Sigmoid colon (tissue), 4 donors: Measurements from ENCODE around the gene SREBF2.

Experiments
- POLR2AphosphoS5 ChIP-seq, 4 donors: sonication (generic); formaldehyde crosslinking; IDR thresholded peaks; one replicate each; pipeline ENCODE4 v1.6.1; 2017; ENCODE audit warnings: antibody characterized with exemption in 4 of 4
- TF ChIP-seq, protein P1 (sequence below), 4 experiments: fragments of 450-650 bp in 3 of 4; fragments of 200-600 bp in 1 of 4; IDR thresholded peaks; one replicate each; pipeline ENCODE4 v1.5.1; 2016 to 2019; ENCODE audit warnings: antibody characterized with exemption in 4 of 4, mild to moderate bottlenecking in 3 of 4, moderate library complexity in 2 of 4

DNA sequence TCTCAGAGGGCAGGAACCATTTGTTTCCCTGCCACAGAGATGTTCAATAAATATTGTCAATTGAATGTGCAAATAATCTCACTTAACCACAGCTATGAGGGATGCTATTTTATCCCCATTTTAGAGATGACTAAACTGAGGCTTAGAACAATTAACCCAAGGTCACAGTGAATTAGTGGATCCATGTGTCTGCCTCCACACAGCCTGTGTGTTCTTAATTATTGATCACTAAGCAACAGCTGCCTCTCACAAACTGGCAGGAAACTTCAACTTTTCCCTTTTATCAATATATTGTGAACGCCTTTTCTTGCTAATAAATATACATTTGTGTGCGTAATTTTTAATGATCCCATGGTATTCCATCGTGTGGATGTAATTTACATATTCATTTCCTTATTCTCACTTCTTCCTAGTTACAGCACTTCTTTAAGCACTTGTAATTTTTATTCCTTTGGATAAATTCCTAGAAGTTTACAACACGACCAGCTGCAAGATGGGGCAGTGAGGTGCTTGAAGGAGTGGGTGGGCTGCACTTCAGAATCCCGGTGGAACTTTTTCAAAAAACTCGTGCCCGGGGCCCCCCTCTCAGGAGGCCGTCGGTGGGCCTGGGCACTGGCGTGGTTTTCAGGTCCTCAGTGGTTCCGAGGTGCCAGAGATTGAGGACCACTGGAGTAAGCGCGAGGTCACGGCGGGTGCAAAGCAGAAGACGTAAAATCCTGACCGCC lies 915 bp upstream of the SREBF2 start:
- TF ChIP-seq, protein P1, sequence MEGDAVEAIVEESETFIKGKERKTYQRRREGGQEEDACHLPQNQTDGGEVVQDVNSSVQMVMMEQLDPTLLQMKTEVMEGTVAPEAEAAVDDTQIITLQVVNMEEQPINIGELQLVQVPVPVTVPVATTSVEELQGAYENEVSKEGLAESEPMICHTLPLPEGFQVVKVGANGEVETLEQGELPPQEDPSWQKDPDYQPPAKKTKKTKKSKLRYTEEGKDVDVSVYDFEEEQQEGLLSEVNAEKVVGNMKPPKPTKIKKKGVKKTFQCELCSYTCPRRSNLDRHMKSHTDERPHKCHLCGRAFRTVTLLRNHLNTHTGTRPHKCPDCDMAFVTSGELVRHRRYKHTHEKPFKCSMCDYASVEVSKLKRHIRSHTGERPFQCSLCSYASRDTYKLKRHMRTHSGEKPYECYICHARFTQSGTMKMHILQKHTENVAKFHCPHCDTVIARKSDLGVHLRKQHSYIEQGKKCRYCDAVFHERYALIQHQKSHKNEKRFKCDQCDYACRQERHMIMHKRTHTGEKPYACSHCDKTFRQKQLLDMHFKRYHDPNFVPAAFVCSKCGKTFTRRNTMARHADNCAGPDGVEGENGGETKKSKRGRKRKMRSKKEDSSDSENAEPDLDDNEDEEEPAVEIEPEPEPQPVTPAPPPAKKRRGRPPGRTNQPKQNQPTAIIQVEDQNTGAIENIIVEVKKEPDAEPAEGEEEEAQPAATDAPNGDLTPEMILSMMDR (IDR thresholded peaks at IDR 0.05) = no peak
- no peak for TF ChIP-seq POLR2AphosphoS5 (IDR thresholded peaks at IDR 0.05)
